ENCODE measurements around the gene NSMCE4A. TPM values are rescaled to one million over a fixed set of nuclear protein-coding genes. Genes with fewer than 3 reads are reported as not detected.
"Not testable (repeated sequence)": the region's sequence is repeated elsewhere in the genome, so short reads cannot be mapped to it uniquely, and the experiment has no call there.

The NSMCE4A gene
- polyA plus RNA-seq, 1 experiment = 14.4 TPM

DNA sequence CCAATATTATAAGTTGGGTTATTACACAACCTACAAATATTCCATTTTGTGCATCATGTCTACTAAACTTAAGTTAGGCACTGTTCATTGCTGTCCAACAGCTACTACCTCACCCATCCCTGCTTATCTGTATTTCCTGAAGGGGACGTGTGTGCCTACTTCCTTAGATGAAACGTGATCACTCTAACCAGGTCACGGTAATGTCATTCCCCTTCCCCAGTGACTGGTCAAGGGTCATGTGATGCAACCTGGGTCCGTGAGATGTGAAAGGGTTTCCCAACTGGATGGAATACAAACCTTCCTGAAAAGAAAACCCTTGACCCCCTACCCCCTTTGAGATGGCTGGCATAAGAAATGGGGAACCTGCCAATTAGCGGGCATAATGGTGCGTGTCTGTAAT lies 1.6 kb upstream of the NSMCE4A start:
- Histone ChIP-seq H3K27me3 (ENCODE audit: control insufficient read depth, insufficient read depth, low read length) (no peaks in the 10 kb centered on the region), H3K4me3 (ENCODE audit: low read depth, low read length) (no peak overlapping the region), H3K36me3 (ENCODE audit: control insufficient read depth, insufficient read depth, low read length) (no peaks in the 10 kb centered on the region)
- TF ChIP-seq, protein P1, sequence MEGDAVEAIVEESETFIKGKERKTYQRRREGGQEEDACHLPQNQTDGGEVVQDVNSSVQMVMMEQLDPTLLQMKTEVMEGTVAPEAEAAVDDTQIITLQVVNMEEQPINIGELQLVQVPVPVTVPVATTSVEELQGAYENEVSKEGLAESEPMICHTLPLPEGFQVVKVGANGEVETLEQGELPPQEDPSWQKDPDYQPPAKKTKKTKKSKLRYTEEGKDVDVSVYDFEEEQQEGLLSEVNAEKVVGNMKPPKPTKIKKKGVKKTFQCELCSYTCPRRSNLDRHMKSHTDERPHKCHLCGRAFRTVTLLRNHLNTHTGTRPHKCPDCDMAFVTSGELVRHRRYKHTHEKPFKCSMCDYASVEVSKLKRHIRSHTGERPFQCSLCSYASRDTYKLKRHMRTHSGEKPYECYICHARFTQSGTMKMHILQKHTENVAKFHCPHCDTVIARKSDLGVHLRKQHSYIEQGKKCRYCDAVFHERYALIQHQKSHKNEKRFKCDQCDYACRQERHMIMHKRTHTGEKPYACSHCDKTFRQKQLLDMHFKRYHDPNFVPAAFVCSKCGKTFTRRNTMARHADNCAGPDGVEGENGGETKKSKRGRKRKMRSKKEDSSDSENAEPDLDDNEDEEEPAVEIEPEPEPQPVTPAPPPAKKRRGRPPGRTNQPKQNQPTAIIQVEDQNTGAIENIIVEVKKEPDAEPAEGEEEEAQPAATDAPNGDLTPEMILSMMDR (IDR thresholded peaks at IDR 0.05; ENCODE audit: insufficient read depth, low read depth, low read length) = no peak
- no peak for DNase-seq (ENCODE audit: low read depth)
- POLR2A ChIA-PET = no interaction called here
- CTCF ChIA-PET = no interaction called here

DNA sequence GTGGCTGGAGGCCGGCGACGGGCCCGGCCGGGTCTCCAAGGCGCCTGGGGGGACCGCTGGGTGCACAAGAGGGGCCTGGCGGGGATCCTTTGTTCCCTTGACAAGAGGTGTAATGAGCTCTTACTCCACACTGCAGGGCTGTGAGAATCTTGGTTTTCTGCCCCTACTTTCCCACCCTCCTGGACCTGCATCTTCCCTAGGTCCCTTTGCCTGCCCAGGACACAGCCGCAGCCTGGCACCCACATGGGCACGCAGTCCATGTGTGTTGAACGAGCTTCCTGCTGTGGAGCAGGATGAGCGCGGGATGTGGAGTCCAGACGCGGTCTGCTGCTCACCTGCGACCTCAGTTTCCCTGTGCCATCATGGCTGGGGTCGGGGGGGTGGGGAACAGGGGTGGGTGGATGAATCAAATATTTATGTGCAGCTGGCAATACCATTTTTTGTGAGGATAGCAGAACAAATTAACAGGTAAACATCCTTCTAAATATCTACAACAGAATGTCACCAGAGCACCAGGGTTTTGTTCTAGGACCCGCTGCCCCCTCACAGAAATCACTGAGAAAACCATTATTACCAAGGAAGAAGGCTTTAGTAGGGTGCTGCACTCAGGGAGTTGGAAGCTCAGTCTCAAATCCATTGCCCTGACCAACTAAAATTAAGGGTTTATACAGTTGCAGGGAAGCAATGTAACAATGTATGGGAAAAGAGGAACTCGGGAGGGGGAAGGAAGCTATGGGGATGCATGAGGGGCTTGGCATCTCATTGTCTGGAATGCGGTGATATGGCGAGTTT lies 474 bp upstream of the NSMCE4A start:
- no peaks in the 10 kb centered on the region for H3K36me3 ChIP-seq (ENCODE audit: control insufficient read depth, insufficient read depth, low read length)
- ChIA-PET CTCF (interaction anchor here (0.7 to 1.5 kb wide), 5 partner anchors 8 to 64 kb away, joined by 3 to 6 read pairs (median 3); no protein-coding TSS in a partner anchor), POLR2A (no interaction called here)
- H3K4me3 ChIP-seq (ENCODE audit: low read depth, low read length) = peak overlapping the region; percentile 78
- TF ChIP-seq, protein P1 (IDR thresholded peaks at IDR 0.05; ENCODE audit: insufficient read depth, low read depth, low read length) = peak; percentile 41
- H3K27me3 ChIP-seq (ENCODE audit: control insufficient read depth, insufficient read depth, low read length) = no peaks in the 10 kb centered on the region
- no peak for DNase-seq (ENCODE audit: low read depth)

DNA sequence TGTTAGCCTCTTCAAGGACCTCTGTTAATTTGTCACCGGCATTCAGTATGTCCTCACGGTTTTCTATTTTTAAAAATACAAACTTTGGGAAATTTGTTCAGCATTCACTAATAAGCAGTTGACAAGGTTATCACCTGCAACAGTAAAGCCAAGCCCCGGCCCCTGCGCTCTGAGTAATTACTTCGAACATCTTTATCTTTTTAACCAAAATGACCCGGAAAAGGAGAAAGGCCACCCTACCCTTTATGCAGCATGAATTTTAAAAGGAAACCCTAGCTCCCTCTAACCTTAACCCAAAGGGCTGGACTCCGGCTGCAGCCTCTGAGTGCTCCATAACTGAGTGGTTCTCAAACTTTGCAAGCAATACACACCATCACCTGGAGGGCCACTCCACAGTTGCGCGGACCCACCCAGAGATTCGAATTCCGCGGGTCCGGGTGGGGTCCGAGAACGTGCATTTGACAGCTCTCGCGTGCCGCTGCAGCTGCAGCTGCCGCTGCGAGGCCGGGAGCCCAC lies 940 bp downstream of the NSMCE4A start:
- ChIA-PET POLR2A (no interaction called here), CTCF (interaction anchor here (1.5 kb wide), 2 partner anchors 11 to 22 kb away, joined by 3 to 5 read pairs; no protein-coding TSS in a partner anchor)
- H3K4me3 ChIP-seq (ENCODE audit: low read depth, low read length) = peak overlapping the region; percentile 78
- no peaks in the 10 kb centered on the region for H3K36me3 ChIP-seq (ENCODE audit: control insufficient read depth, insufficient read depth, low read length)
- H3K27me3 ChIP-seq (ENCODE audit: control insufficient read depth, insufficient read depth, low read length) = no peaks in the 10 kb centered on the region
- DNase-seq (ENCODE audit: low read depth) = no peak
- TF ChIP-seq, protein P1 (IDR thresholded peaks at IDR 0.05; ENCODE audit: insufficient read depth, low read depth, low read length) = no peak

DNA sequence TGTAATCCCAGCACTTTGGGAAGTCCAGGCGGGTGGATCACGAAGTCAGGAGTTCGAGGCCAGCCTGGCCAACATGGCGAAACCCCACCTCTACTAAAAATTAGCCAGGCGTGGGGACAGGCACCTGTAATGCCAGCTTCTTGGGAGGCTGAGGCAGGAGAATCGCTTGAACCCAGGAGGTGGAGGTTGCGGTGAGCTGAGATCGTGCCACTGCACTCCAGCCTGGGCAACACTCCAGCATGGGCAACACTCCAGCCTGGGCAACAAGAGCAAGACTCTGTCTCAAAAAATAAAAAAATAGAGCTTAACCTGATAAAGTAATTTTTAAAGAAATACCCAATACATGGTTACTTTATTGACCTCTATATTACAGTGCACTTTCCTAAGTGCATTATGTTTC lies 5.9 kb downstream of the NSMCE4A start:
- DNase-seq (ENCODE audit: low read depth); POLR2A ChIA-PET; H3K4me3 ChIP-seq (ENCODE audit: low read depth, low read length); H3K27me3 ChIP-seq (ENCODE audit: control insufficient read depth, insufficient read depth, low read length); H3K36me3 ChIP-seq (ENCODE audit: control insufficient read depth, insufficient read depth, low read length): not testable (repeated sequence)
- CTCF ChIA-PET = interaction anchor here (0.7 kb wide), 1 partner anchor 82 kb away, joined by 4 read pairs; no protein-coding TSS in a partner anchor

DNA sequence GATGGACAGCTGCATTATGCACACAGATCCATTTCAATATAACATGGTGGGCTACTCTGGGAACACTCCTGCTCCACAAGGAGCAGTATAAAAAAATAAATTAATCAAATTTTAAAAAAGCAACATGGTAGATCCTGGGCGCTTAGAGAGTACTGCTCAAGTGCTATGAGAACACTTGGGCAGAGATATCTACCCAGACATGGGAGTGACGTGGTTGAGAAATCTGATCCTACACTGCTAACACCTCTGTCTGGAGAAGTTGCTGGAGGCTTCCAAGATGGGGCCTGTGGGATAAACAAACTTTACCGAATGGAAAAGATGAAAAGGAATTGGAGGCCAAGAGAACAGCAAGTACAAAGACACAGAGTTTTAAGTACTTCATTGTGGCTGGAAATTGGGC lies 9.0 kb downstream of the NSMCE4A start:
- DNase-seq (ENCODE audit: low read depth) = no peak
- peaks cover 6% of the 10 kb centered on the region for H3K36me3 ChIP-seq (ENCODE audit: control insufficient read depth, insufficient read depth, low read length)
- no peaks in the 10 kb centered on the region for H3K27me3 ChIP-seq (ENCODE audit: control insufficient read depth, insufficient read depth, low read length)
- ChIA-PET CTCF (interaction anchor here (1.5 kb wide), 1 partner anchor 9 kb away, joined by 3 read pairs; the partner anchor contains the start of gene NSMCE4A), POLR2A (no interaction called here)
- H3K4me3 ChIP-seq (ENCODE audit: low read depth, low read length) = no peak overlapping the region
- TF ChIP-seq, protein P1 (IDR thresholded peaks at IDR 0.05; ENCODE audit: insufficient read depth, low read depth, low read length) = no peak
